ENCODE results near the gene MCUB.
A peak's percentile ranks its signal among the peaks of the same experiment; 100 is the strongest.
"Not testable (repeated sequence)": the region's sequence is repeated elsewhere in the genome, so short reads cannot be mapped to it uniquely, and the experiment has no call there.

MCUB gene, protein sequence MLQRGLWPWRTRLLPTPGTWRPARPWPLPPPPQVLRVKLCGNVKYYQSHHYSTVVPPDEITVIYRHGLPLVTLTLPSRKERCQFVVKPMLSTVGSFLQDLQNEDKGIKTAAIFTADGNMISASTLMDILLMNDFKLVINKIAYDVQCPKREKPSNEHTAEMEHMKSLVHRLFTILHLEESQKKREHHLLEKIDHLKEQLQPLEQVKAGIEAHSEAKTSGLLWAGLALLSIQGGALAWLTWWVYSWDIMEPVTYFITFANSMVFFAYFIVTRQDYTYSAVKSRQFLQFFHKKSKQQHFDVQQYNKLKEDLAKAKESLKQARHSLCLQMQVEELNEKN

DNA sequence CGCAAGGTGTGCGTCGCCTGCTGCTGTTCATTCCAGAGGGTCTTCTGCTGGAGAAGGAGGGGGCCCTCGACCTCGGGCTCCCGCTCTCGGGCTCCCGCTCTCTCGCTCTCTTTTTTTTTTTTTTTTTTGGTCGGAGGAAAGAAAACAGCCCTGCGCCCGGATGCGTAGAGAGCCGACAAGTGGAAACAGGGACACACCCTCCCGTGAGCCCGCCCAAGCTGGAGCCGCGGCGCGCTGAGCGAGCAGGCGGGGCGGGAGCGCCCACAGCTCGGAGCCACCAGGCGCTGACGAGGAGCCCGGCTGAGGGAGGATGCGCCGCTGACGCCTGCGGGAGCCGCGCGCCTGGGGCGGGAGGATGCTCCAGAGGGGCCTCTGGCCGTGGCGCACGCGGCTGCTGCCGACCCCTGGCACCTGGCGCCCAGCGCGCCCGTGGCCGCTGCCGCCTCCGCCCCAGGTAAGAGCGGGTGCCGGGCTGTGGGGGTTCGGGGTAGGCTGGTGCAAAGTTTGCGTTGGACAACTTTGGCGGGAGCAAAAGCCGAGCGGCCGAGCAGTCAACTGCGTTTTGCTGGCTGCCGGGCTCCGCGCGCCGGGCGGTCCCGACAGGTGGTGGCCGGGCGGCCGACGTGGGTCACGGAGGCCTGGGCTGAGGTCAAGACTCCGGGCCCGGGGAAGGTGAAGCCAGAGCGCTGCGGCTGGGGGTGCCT, at the start of gene MCUB:
TSS of gene MCUB (plus strand) at position 264 of the 704 bp plus-strand sequence. CDS start at position 356, 92 bp downstream.
- Mint-ChIP-seq H3K9me3 (no peaks in the 10 kb centered on the region), H3K4me3 (peak within 1 kb of the TSS; percentile 82), H3K4me1 (peaks cover 48% of the 10 kb centered on the region), H3K36me3 (ENCODE audit: insufficient read depth) (peaks cover 39% of the 10 kb centered on the region), H3K27ac (ENCODE audit: low read depth) (peak within 1 kb of the TSS; percentile 94), H3K27me3 (no peaks in the 10 kb centered on the region)
- DNase-seq (ENCODE audit: low spot score in 2 of 2), result peak; percentile 78 to 89
- ATAC-seq (replicated peaks; ENCODE audit: extremely low read depth, poor library complexity, severe bottlenecking), result peak; percentile 92

DNA sequence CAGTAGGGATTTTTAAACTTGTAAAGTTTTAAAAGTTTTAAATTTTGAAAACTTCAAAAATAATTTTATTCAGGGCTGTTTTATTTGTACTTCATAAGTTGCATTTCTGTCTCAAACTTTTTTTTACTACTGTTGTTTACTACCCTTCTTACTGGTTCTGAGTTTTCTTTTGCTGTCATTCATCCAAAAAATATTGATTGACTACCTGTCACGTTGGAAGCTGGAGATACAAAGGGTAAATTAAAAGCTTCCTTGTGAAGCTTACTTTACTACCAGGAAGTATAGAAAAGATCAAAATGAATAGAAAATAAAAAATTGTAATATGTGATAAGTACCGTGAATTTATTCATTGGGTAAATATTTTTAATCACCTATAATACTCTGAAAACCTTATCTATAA, 49.4 kb upstream of the MCUB start:
- no peaks in the 10 kb centered on the region for H3K27me3 Mint-ChIP-seq
- DNase-seq (ENCODE audit: low spot score in 2 of 2), result no peak
- H3K36me3 Mint-ChIP-seq (ENCODE audit: insufficient read depth), result peaks cover 43% of the 10 kb centered on the region
- no peak overlapping the region for H3K4me3 Mint-ChIP-seq
- H3K27ac Mint-ChIP-seq (ENCODE audit: low read depth), result no peak overlapping the region
- no peaks in the 10 kb centered on the region for H3K4me1 Mint-ChIP-seq
- no peak for ATAC-seq (replicated peaks; ENCODE audit: extremely low read depth, poor library complexity, severe bottlenecking)
- H3K9me3 Mint-ChIP-seq, result no peaks in the 10 kb centered on the region

DNA sequence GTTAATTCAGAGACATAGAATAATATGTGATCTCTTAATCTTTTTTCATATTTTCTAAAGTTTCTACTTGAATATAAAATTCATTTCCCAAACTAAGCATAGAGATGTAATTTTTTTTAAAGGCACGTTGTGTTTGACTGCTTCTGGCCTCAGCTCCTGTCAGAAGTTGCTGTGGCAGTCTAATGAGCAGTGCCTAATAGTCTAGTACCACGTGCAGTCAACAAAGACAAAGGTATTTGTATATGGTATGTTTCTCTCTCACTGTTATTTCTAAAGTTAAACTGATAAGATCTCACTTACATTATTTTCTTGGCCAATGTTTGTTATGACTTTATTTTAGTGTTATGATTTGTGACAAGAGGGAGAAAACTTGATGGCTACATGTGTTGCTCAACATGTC, 48.6 kb upstream of the MCUB start:
- Mint-ChIP-seq H3K36me3 (ENCODE audit: insufficient read depth) (peaks cover 40% of the 10 kb centered on the region), H3K27ac (ENCODE audit: low read depth) (no peak overlapping the region), H3K9me3 (no peaks in the 10 kb centered on the region)

DNA sequence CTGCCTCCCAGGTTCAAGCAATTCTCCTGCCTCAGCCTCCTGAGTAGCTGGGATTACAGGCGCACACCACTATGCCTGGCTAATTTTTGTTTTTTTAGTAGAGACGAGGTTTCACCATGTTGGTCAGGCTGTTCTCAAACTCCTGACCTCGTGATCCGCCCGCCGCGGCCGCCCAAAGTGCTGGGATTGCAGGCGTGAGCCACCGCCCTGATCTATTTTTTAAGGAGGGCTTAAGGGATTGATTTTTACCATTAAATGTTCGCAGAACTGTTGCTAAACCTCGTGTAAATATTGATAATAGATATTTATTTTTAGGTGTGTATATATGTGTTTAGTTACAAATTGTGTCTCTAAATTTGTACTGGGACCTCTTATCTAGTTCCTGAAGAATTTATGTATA, 46.7 kb upstream of the MCUB start:
- H3K27me3 Mint-ChIP-seq; DNase-seq (ENCODE audit: low spot score in 2 of 2); H3K27ac Mint-ChIP-seq (ENCODE audit: low read depth); H3K9me3 Mint-ChIP-seq; H3K4me1 Mint-ChIP-seq; ATAC-seq (replicated peaks; ENCODE audit: extremely low read depth, poor library complexity, severe bottlenecking); H3K4me3 Mint-ChIP-seq: not testable (repeated sequence)
- H3K36me3 Mint-ChIP-seq (ENCODE audit: insufficient read depth), result peaks cover 41% of the 10 kb centered on the region

More for the DNA sequence above, 48.6 kb upstream of the MCUB start:
- ATAC-seq (replicated peaks; ENCODE audit: extremely low read depth, poor library complexity, severe bottlenecking), result no peak
- H3K4me1 Mint-ChIP-seq, result no peaks in the 10 kb centered on the region
- H3K4me3 Mint-ChIP-seq, result no peak overlapping the region
- no peaks in the 10 kb centered on the region for H3K27me3 Mint-ChIP-seq
- no peak for DNase-seq (ENCODE audit: low spot score in 2 of 2)

DNA sequence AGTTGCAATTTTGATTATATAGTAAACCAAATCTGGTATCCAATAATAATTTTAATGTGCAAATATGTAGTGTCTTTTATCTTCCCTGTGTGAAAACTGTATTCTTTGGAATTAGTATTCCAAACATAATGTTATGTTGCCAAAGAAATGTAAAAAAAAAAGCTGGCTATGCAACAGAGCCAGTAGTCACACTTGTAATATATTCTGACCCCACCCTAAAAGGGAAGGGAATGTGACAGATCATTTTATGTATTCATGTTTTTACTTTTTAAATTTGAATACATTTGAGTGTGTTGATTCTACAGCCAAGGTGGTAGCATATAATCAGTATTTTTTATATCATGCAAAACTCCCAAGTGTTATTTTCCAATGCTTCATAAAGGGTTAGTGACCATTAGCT, 27.9 kb upstream of the MCUB start:
- Mint-ChIP-seq H3K4me3 (no peak overlapping the region), H3K9me3 (no peaks in the 10 kb centered on the region), H3K27me3 (no peaks in the 10 kb centered on the region), H3K27ac (ENCODE audit: low read depth) (peak overlapping the region; percentile 25), H3K4me1 (no peaks in the 10 kb centered on the region), H3K36me3 (ENCODE audit: insufficient read depth) (peaks cover 59% of the 10 kb centered on the region)
- DNase-seq (ENCODE audit: low spot score in 2 of 2) (no peak), ATAC-seq (replicated peaks; ENCODE audit: extremely low read depth, poor library complexity, severe bottlenecking) (no peak)

DNA sequence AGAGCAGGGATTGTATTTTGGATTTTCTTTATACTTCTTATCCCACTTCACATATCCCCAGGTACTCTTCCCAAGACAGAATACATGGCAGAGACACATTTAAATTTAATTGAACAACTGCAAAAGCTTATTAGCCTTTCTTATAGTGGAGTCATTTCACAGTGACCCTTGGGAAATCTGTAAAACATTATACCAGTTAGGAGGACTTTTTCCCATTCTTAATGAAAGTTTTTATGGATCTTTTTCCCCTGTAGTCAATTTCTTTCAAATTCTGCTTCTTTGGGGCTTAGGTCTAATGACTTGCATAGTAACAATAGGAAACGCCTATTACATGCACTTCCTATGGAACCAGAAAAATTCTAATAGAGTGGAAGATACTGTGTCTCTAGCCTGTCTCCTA, 14.6 kb upstream of the MCUB start:
- Mint-ChIP-seq H3K4me1 (peaks cover 13% of the 10 kb centered on the region), H3K4me3 (no peak overlapping the region), H3K36me3 (ENCODE audit: insufficient read depth) (peaks cover 10% of the 10 kb centered on the region), H3K9me3 (no peaks in the 10 kb centered on the region), H3K27me3 (no peaks in the 10 kb centered on the region), H3K27ac (ENCODE audit: low read depth) (peak overlapping the region; percentile 45)
- ATAC-seq (replicated peaks; ENCODE audit: extremely low read depth, poor library complexity, severe bottlenecking) (no peak), DNase-seq (ENCODE audit: low spot score in 2 of 2) (no peak)

DNA sequence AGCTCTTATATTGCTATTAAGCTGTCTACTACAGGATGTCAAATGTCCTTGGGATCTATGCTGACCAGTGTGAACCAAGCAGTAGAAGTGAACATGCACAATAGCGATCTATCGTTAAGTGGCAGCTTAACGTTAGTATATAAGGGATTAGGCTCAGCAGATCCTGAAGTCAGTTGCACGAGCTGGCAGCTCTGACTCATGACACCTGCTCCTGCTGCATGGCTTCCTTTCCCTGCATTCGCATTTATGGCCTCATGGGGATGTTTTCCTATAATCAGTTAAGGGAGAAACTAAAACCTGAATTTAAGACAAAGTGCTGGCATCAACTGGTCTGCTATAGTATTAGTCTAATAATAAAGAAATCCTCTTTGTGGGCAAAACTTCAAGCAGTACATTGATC, 12.7 kb upstream of the MCUB start:
- H3K4me3 Mint-ChIP-seq, result no peak overlapping the region
- no peaks in the 10 kb centered on the region for H3K9me3 Mint-ChIP-seq
- no peak overlapping the region for H3K27ac Mint-ChIP-seq (ENCODE audit: low read depth)
- H3K36me3 Mint-ChIP-seq (ENCODE audit: insufficient read depth), result peaks cover 8% of the 10 kb centered on the region
- DNase-seq (ENCODE audit: low spot score in 2 of 2) (no peak), ATAC-seq (replicated peaks; ENCODE audit: extremely low read depth, poor library complexity, severe bottlenecking) (no peak)
- H3K27me3 Mint-ChIP-seq, result no peaks in the 10 kb centered on the region
- H3K4me1 Mint-ChIP-seq, result peaks cover 13% of the 10 kb centered on the region

DNA sequence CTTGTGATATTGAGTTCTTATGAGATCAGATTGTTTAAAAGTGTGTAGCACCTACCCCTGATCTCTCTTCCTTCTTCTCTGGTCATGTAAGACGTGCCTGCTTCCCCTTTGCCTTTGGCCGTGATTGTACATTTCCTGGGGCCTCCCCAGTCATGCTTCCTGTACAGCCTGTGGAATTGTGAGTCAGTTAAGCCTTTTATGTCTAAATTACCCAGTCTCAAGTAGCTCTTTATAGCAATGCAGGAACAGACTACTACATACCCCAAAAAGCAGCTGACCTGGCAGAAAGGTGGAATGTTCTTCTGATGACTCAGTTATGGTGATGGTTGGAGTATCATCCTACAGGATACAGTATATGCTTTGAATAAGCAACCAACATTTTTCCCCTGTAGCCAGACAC, 11.4 kb upstream of the MCUB start:
- H3K27me3 Mint-ChIP-seq, result no peaks in the 10 kb centered on the region

DNA sequence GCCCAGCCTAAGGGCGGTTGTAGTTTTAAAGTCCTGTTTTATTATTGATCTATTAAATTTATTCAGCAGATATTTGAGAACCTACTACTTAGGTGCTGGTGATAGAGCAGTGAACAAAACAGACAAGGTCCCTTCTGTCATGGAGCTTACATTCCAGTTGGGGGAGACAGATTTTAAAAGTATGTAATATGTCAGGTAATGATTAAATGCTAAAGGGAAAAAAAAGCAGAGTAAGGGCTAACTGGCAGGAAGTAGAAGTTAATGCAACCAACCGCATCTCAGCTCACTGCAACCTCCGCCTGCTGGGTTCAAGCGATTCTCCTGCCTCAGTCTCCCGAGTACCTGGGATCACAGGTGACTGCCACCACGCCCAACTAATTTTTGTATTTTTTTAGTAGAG, 7.8 kb upstream of the MCUB start:
- no peak overlapping the region for H3K27ac Mint-ChIP-seq (ENCODE audit: low read depth)
- peaks cover 17% of the 10 kb centered on the region for H3K4me1 Mint-ChIP-seq
- H3K27me3 Mint-ChIP-seq, result no peaks in the 10 kb centered on the region
- ATAC-seq (replicated peaks; ENCODE audit: extremely low read depth, poor library complexity, severe bottlenecking) (no peak), DNase-seq (ENCODE audit: low spot score in 2 of 2) (no peak)
- H3K4me3 Mint-ChIP-seq, result no peak overlapping the region
- H3K9me3 Mint-ChIP-seq, result no peaks in the 10 kb centered on the region
- H3K36me3 Mint-ChIP-seq (ENCODE audit: insufficient read depth), result peaks cover 8% of the 10 kb centered on the region

More for the DNA sequence above, 11.4 kb upstream of the MCUB start:
- ATAC-seq (replicated peaks; ENCODE audit: extremely low read depth, poor library complexity, severe bottlenecking) (no peak), DNase-seq (ENCODE audit: low spot score in 2 of 2) (no peak)
- Mint-ChIP-seq H3K36me3 (ENCODE audit: insufficient read depth) (peaks cover 2% of the 10 kb centered on the region), H3K9me3 (no peaks in the 10 kb centered on the region), H3K4me3 (no peak overlapping the region), H3K4me1 (peaks cover 6% of the 10 kb centered on the region), H3K27ac (ENCODE audit: low read depth) (no peak overlapping the region)

DNA sequence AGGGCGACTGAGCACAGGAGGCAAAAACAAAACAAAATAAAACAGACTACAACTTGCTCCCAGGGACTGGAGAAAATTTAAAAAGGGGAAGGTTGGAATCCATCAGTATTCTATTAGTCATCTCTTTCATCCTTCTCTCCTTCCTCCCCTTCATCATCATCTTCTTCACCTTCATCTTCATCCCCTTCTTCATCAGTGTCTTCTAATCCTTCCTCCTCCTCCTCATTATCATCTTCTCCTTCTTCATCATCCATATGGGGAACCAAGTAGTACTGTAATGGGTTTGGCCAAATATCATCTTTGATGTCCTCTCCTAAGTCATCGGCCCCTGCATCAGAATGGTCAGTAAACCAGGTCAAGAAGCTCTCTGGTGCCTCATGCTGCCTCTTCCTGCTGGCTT, 6.9 kb upstream of the MCUB start:
- Mint-ChIP-seq H3K9me3 (no peaks in the 10 kb centered on the region), H3K4me1 (peaks cover 17% of the 10 kb centered on the region), H3K27ac (ENCODE audit: low read depth) (no peak overlapping the region), H3K27me3 (no peaks in the 10 kb centered on the region), H3K36me3 (ENCODE audit: insufficient read depth) (peaks cover 10% of the 10 kb centered on the region), H3K4me3 (no peak overlapping the region)
- ATAC-seq (replicated peaks; ENCODE audit: extremely low read depth, poor library complexity, severe bottlenecking), result no peak
- DNase-seq (ENCODE audit: low spot score in 2 of 2), result no peak

DNA sequence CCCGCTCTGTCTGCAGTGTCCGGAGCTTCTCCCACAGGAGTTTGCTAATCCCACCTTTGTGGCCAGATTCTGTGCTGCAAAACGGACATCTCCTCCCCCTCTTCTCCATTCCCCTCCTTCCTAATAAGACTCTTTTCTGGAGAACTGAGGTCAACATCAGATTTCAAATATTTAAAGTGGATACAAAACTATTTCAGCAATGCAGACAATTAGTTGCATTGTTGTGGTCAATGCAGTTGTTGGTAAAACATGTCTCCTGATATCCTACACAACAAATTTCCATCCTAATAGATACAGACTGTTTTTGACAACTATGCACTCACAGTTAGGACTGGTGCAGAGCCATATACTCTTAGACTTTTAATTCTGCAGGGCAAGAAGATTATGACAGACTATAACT, 5.1 kb upstream of the MCUB start:
- Mint-ChIP-seq H3K9me3 (no peaks in the 10 kb centered on the region), H3K4me1 (peaks cover 11% of the 10 kb centered on the region), H3K27me3 (no peaks in the 10 kb centered on the region), H3K4me3 (no peak overlapping the region), H3K36me3 (ENCODE audit: insufficient read depth) (peaks cover 17% of the 10 kb centered on the region), H3K27ac (ENCODE audit: low read depth) (no peak overlapping the region)
- DNase-seq (ENCODE audit: low spot score in 2 of 2), result no peak
- no peak for ATAC-seq (replicated peaks; ENCODE audit: extremely low read depth, poor library complexity, severe bottlenecking)

DNA sequence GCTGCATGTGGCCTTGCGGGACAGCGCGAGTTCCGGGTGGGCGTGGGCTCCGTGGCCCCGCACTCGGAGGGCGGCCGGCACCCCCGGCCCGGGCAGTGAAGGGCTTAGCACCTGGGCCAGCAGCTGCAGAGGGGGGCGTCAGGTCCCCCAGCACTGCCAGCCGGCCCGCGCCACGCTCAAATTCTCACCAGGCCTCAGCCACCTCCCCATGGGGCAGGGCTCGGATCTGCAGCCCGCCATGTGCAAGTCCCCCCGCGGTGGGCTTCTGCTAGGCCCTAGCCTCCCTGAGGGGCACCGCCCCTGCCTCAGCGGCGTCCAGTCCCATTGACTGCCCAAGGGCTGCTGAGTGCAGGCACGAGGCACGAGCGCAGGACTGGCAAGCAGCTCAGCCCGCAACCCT, 2.6 kb upstream of the MCUB start:
- Mint-ChIP-seq H3K27ac (ENCODE audit: low read depth) (no peak overlapping the region), H3K4me3 (no peak overlapping the region), H3K27me3 (no peaks in the 10 kb centered on the region), H3K36me3 (ENCODE audit: insufficient read depth) (peaks cover 29% of the 10 kb centered on the region), H3K4me1 (peaks cover 26% of the 10 kb centered on the region), H3K9me3 (no peaks in the 10 kb centered on the region)
- DNase-seq (ENCODE audit: low spot score in 2 of 2) (no peak), ATAC-seq (replicated peaks; ENCODE audit: extremely low read depth, poor library complexity, severe bottlenecking) (no peak)

DNA sequence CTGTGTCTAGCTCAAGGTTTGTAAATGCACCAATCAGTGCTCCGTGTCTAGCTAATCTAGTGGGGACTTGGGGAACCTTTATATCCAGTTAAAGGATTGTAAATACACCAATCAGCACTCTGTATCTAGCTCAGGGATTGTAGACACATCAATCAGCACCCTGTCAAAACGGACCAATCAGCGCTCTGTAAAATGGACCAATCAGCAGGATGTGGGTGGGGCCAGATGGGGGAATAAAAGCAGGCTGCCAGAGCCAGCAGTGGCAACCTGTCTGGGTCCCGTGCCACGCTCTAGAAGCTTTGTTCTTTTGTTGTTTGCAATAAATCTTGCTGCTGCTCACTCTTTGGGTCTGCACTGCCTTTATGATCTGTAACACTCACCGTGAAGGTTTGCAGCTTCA, 2.0 kb upstream of the MCUB start:
- ATAC-seq (replicated peaks; ENCODE audit: extremely low read depth, poor library complexity, severe bottlenecking); H3K27me3 Mint-ChIP-seq; DNase-seq (ENCODE audit: low spot score in 2 of 2); H3K9me3 Mint-ChIP-seq: not testable (repeated sequence)
- H3K4me3 Mint-ChIP-seq, result peak overlapping the region; percentile 82
- peak overlapping the region; percentile 94 for H3K27ac Mint-ChIP-seq (ENCODE audit: low read depth)
- H3K36me3 Mint-ChIP-seq (ENCODE audit: insufficient read depth), result peaks cover 34% of the 10 kb centered on the region
- H3K4me1 Mint-ChIP-seq, result peaks cover 33% of the 10 kb centered on the region

Data from central memory CD8-positive, alpha-beta T cell (primary cell).